Measurements from ENCODE around the gene EMX1. TPM values are rescaled to one million over a fixed set of nuclear protein-coding genes. Genes with fewer than 3 reads are reported as not detected.

Gene EMX1
- total RNA-seq, 1 donor from 2014 or later, result not detected

DNA sequence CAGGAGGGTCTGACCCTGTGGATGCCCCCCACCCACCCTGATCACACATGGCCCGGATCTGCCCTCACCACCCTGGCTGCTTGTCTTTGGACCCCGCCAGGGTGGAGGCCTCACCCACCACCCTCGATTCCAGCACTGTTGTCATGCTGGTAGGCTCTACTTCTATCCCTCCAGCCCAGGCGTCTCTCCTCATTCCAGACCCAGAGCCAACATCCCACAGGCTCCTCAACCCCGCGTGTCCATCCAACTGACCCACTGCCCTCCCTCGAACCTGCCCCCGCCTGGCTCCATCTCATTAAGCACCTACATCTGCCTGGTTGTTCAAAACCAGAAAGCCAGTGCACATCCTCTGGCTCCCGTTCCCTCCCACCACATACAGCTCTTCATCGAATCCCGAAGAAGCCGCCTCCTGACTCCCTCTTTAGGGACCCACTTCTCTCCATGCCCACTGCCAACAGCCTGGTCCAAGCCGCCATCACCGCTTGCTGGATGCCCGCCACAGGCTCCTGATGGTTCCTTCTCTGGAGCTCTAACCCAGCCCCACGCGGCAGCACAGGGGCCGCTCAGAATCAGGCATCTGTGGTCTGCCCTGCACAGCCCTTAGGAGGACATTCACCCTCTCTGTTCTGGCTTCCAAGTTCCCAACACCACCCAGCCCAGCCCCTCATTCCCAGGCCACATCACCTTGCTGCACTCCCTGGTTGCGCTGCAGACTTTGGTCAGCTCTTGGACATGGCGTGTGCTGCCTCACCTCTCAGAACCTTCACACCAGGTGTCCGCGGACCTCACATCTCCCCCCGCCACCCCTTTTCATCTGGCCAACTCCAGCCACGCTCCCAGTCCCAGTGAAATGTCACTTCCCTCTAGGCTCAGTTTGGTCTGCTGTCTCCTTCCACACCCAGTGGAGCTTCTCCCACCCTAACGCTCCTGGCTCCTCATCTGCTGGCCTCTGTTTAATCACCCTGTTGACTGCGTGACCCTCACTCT, 43.0 kb downstream of the EMX1 start:
- Mint-ChIP-seq H3K9me3 (ENCODE audit: low read depth) (no peaks in the 10 kb centered on the region), H3K36me3 (ENCODE audit: low read depth) (peaks cover 16% of the 10 kb centered on the region), H3K27ac (ENCODE audit: unreplicated experiment) (no peak overlapping the region), H3K27me3 (ENCODE audit: low read depth) (no peaks in the 10 kb centered on the region), H3K4me1 (ENCODE audit: low read depth) (peaks cover 6% of the 10 kb centered on the region), H3K4me3 (ENCODE audit: unreplicated experiment) (no peak overlapping the region)
- peak; percentile 84 for DNase-seq (ENCODE audit: low spot score)
- TF ChIP-seq, protein P1, sequence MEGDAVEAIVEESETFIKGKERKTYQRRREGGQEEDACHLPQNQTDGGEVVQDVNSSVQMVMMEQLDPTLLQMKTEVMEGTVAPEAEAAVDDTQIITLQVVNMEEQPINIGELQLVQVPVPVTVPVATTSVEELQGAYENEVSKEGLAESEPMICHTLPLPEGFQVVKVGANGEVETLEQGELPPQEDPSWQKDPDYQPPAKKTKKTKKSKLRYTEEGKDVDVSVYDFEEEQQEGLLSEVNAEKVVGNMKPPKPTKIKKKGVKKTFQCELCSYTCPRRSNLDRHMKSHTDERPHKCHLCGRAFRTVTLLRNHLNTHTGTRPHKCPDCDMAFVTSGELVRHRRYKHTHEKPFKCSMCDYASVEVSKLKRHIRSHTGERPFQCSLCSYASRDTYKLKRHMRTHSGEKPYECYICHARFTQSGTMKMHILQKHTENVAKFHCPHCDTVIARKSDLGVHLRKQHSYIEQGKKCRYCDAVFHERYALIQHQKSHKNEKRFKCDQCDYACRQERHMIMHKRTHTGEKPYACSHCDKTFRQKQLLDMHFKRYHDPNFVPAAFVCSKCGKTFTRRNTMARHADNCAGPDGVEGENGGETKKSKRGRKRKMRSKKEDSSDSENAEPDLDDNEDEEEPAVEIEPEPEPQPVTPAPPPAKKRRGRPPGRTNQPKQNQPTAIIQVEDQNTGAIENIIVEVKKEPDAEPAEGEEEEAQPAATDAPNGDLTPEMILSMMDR (IDR thresholded peaks at IDR 0.05), result no peak

DNA sequence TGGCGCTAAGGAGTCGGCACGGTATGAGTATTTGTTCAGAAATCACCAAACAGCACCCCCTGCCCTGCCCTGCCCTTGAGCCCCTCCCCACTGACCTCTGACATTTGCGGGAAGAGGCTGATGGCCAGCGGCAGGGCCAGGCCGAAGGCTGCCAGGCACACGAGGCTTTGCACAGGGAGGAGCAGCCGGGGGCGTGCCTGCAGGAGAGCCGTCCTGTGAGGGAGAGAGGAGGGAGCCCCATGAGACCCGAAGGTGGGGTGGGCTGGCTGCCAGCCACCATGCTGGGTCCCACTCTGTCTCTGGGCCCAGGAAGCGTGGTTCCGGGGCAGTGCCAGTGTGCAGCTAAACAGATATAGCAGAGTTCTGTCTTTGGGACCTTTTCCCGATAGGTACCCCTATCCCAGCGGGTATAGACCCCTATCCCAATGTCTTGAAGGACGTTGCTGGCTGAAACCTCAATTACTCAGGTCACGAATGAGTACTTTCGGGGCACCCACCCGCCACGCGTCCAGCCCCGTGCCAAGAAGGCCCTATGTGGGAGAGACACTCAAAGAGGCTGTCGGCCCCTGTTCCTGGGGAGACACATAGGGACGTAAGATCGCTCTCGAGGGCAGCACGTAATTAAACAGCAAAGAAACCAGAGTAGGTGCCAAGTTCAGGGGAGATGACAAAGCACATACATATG, 43.9 kb downstream of the EMX1 start:
- H3K36me3 Mint-ChIP-seq (ENCODE audit: low read depth), result peaks cover 15% of the 10 kb centered on the region
- no peaks in the 10 kb centered on the region for H3K9me3 Mint-ChIP-seq (ENCODE audit: low read depth)
- TF ChIP-seq, protein P1 (IDR thresholded peaks at IDR 0.05), result no peak
- peak; percentile 68 for DNase-seq (ENCODE audit: low spot score)
- H3K27me3 Mint-ChIP-seq (ENCODE audit: low read depth), result no peaks in the 10 kb centered on the region
- no peak overlapping the region for H3K27ac Mint-ChIP-seq (ENCODE audit: unreplicated experiment)
- peaks cover 6% of the 10 kb centered on the region for H3K4me1 Mint-ChIP-seq (ENCODE audit: low read depth)
- H3K4me3 Mint-ChIP-seq (ENCODE audit: unreplicated experiment), result no peak overlapping the region

DNA sequence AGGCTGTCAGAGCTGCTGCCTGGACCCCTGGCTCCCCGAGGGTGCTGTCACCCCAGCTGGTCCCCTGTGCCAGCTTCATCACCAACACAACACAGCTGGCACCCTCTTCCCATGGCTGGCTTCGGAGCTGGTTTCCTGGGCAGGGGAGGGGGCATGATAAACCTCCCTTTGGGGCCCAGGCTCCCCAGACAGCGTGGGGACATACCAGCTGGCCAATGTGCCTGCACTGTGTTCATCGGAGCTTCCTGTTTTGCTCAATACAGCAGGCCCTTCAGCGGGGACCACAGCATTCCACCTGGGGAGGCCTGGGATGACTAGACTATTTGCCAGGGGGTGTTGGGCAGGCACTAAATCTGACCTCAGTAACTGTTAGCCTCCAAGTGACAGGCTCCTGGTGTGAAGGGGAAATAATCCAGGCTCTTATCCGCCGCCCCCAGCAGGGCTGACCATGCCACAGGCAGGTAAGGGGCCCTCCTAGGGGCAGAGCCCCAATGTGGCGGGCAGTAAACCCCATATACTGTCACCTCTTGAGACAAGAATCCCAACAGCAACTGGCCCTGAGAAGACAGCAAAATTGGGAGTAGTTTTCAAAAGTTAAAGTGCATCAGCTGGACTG, 44.6 kb downstream of the EMX1 start:
- DNase-seq (ENCODE audit: low spot score), result peak; percentile 43
- TF ChIP-seq, protein P1 (IDR thresholded peaks at IDR 0.05), result no peak
- Mint-ChIP-seq H3K27ac (ENCODE audit: unreplicated experiment) (no peak overlapping the region), H3K4me1 (ENCODE audit: low read depth) (peaks cover 6% of the 10 kb centered on the region), H3K27me3 (ENCODE audit: low read depth) (no peaks in the 10 kb centered on the region), H3K9me3 (ENCODE audit: low read depth) (no peaks in the 10 kb centered on the region), H3K36me3 (ENCODE audit: low read depth) (peaks cover 12% of the 10 kb centered on the region), H3K4me3 (ENCODE audit: unreplicated experiment) (no peak overlapping the region)

DNA sequence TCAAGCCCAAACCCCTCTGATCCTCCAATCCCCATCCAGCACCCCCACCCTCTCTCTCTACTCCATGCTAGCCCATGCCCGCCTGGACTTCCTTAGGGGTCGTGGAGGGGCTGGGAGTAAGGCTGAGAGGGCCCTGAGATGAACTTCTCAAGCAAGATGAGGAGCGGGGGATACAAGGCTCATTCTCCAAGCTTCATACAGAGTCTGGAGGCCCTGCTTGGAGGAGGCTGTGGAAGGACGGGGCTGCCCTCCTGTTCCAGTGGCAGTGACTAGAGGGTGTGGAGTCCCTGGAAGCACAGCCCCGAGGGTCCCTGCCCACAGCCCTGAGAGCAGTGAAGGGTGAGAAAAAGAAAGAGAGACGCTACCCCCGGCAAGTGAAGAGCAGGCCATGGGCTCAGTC, 45.6 kb downstream of the EMX1 start:
- no peak overlapping the region for H3K4me3 Mint-ChIP-seq (ENCODE audit: unreplicated experiment)
- no peak overlapping the region for H3K27ac Mint-ChIP-seq (ENCODE audit: unreplicated experiment)
- H3K27me3 Mint-ChIP-seq (ENCODE audit: low read depth), result no peaks in the 10 kb centered on the region
- peaks cover 6% of the 10 kb centered on the region for H3K4me1 Mint-ChIP-seq (ENCODE audit: low read depth)
- H3K9me3 Mint-ChIP-seq (ENCODE audit: low read depth), result no peaks in the 10 kb centered on the region
- TF ChIP-seq, protein P1 (IDR thresholded peaks at IDR 0.05), result no peak
- peak; percentile 68 for DNase-seq (ENCODE audit: low spot score)
- H3K36me3 Mint-ChIP-seq (ENCODE audit: low read depth), result peaks cover 13% of the 10 kb centered on the region

Data from chondrocyte (in vitro differentiated cells).